ENCODE results near the gene SSH2.
"Not testable (repeated sequence)": the region's sequence is repeated elsewhere in the genome, so short reads cannot be mapped to it uniquely, and the experiment has no call there.

SSH2 gene

GRCh38 chr17:29949696-29950095 is 19.7 kb upstream of the SSH2 start:
- Histone ChIP-seq H3K9me3 (ENCODE audit: insufficient read depth, low read depth, low read length) (peaks cover 16% of the 10 kb centered on the region), H3K27ac (ENCODE audit: low read depth, low read length) (no peak overlapping the region), H3K27me3 (ENCODE audit: insufficient read depth, low read length) (no peaks in the 10 kb centered on the region), H3K36me3 (ENCODE audit: insufficient read depth, low read length) (no peaks in the 10 kb centered on the region), H3K4me1 (ENCODE audit: insufficient read depth, low read length) (no peaks in the 10 kb centered on the region), H3K9ac (ENCODE audit: low read depth, low read length) (no peak overlapping the region), H3K4me3 (ENCODE audit: low read length) (no peak overlapping the region)

GRCh38 chr17:29948448-29949215 is 18.6 kb upstream of the SSH2 start:
- Histone ChIP-seq H3K27ac (ENCODE audit: low read depth, low read length) (no peak overlapping the region), H3K36me3 (ENCODE audit: insufficient read depth, low read length) (no peaks in the 10 kb centered on the region), H3K9ac (ENCODE audit: low read depth, low read length) (no peak overlapping the region), H3K4me3 (ENCODE audit: low read length) (no peak overlapping the region), H3K4me1 (ENCODE audit: insufficient read depth, low read length) (no peaks in the 10 kb centered on the region), H3K27me3 (ENCODE audit: insufficient read depth, low read length) (no peaks in the 10 kb centered on the region), H3K9me3 (ENCODE audit: insufficient read depth, low read depth, low read length) (peaks cover 6% of the 10 kb centered on the region; the same call in 1 of the 2 replicates)
- 99% methylated on average over 2 of the region's 3 CpGs for WGBS

- 83% methylated on average over 2 of the region's 2 CpGs for WGBS
- Histone ChIP-seq H3K4me1 (ENCODE audit: insufficient read depth, low read length) (no peaks in the 10 kb centered on the region), H3K27me3 (ENCODE audit: insufficient read depth, low read length) (no peaks in the 10 kb centered on the region), H3K9ac (ENCODE audit: low read depth, low read length) (no peak overlapping the region), H3K36me3 (ENCODE audit: insufficient read depth, low read length) (no peaks in the 10 kb centered on the region), H3K4me3 (ENCODE audit: low read length) (no peak overlapping the region), H3K27ac (ENCODE audit: low read depth, low read length) (no peak overlapping the region), H3K9me3 (ENCODE audit: insufficient read depth, low read depth, low read length) (no peaks in the 10 kb centered on the region)
Measured at GRCh38 chr17:29945281-29945680, 15.3 kb upstream of the SSH2 start.

GRCh38 chr17:29941334-29941733 is 11.3 kb upstream of the SSH2 start, which contains the start of gene EFCAB5:
TSS of gene EFCAB5 (plus strand) at chr17:29941634. CDS start at chr17:29941797, 163 bp downstream.
- H3K27ac ChIP-seq (ENCODE audit: low read depth, low read length), result no peak within 1 kb of the TSS
- 100% methylated on average over 1 of the region's 1 CpG for WGBS
- H3K9me3 ChIP-seq (ENCODE audit: insufficient read depth, low read depth, low read length), result no peaks in the 10 kb centered on the region
- H3K36me3 ChIP-seq (ENCODE audit: insufficient read depth, low read length), result no peaks in the 10 kb centered on the region
- no peaks in the 10 kb centered on the region for H3K27me3 ChIP-seq (ENCODE audit: insufficient read depth, low read length)
- H3K9ac ChIP-seq (ENCODE audit: low read depth, low read length), result no peak within 1 kb of the TSS
- H3K4me3 ChIP-seq (ENCODE audit: low read length), result no peak within 1 kb of the TSS
- no peaks in the 10 kb centered on the region for H3K4me1 ChIP-seq (ENCODE audit: insufficient read depth, low read length)

GRCh38 chr17:29936724-29937123 is 6.7 kb upstream of the SSH2 start:
- Histone ChIP-seq H3K4me3 (ENCODE audit: low read length) (no peak overlapping the region), H3K9ac (ENCODE audit: low read depth, low read length) (no peak overlapping the region), H3K27me3 (ENCODE audit: insufficient read depth, low read length) (no peaks in the 10 kb centered on the region), H3K36me3 (ENCODE audit: insufficient read depth, low read length) (no peaks in the 10 kb centered on the region), H3K27ac (ENCODE audit: low read depth, low read length) (no peak overlapping the region), H3K4me1 (ENCODE audit: insufficient read depth, low read length) (peaks cover under 1% of the 10 kb centered on the region; the same call in 1 of the 2 replicates), H3K9me3 (ENCODE audit: insufficient read depth, low read depth, low read length) (no peaks in the 10 kb centered on the region)
- 96% methylated on average over 2 of the region's 2 CpGs for WGBS

GRCh38 chr17:29935909-29936308 is 5.9 kb upstream of the SSH2 start:
- H3K4me1 ChIP-seq (ENCODE audit: insufficient read depth, low read length); H3K27me3 ChIP-seq (ENCODE audit: insufficient read depth, low read length); H3K36me3 ChIP-seq (ENCODE audit: insufficient read depth, low read length); H3K9me3 ChIP-seq (ENCODE audit: insufficient read depth, low read depth, low read length); H3K27ac ChIP-seq (ENCODE audit: low read depth, low read length); H3K4me3 ChIP-seq (ENCODE audit: low read length); H3K9ac ChIP-seq (ENCODE audit: low read depth, low read length): not testable (repeated sequence)
- 92% methylated on average over 2 of the region's 3 CpGs for WGBS

- WGBS, result 54% methylated on average over 2 of the region's 2 CpGs
- H3K4me3 ChIP-seq (ENCODE audit: low read length), result no peak overlapping the region
- no peaks in the 10 kb centered on the region for H3K27me3 ChIP-seq (ENCODE audit: insufficient read depth, low read length)
- no peaks in the 10 kb centered on the region for H3K9me3 ChIP-seq (ENCODE audit: insufficient read depth, low read depth, low read length)
- peaks cover 15% of the 10 kb centered on the region for H3K4me1 ChIP-seq (ENCODE audit: insufficient read depth, low read length)
- no peak overlapping the region for H3K9ac ChIP-seq (ENCODE audit: low read depth, low read length)
- H3K27ac ChIP-seq (ENCODE audit: low read depth, low read length), result no peak overlapping the region
- H3K36me3 ChIP-seq (ENCODE audit: insufficient read depth, low read length), result no peaks in the 10 kb centered on the region
Measured at GRCh38 chr17:29933379-29933778, 3.4 kb upstream of the SSH2 start.

- no peaks in the 10 kb centered on the region for H3K9me3 ChIP-seq (ENCODE audit: insufficient read depth, low read depth, low read length)
- 12% methylated on average over 3 of the region's 3 CpGs for WGBS
- H3K27ac ChIP-seq (ENCODE audit: low read depth, low read length), result no peak overlapping the region
- no peak overlapping the region for H3K9ac ChIP-seq (ENCODE audit: low read depth, low read length)
- H3K27me3 ChIP-seq (ENCODE audit: insufficient read depth, low read length), result no peaks in the 10 kb centered on the region
- H3K4me3 ChIP-seq (ENCODE audit: low read length), result peak overlapping the region; percentile 92
- peaks cover 22% of the 10 kb centered on the region for H3K4me1 ChIP-seq (ENCODE audit: insufficient read depth, low read length)
- no peaks in the 10 kb centered on the region for H3K36me3 ChIP-seq (ENCODE audit: insufficient read depth, low read length)
Measured at GRCh38 chr17:29931231-29931932, 1.4 kb upstream of the SSH2 start.

- Histone ChIP-seq H3K27me3 (ENCODE audit: insufficient read depth, low read length) (no peaks in the 10 kb centered on the region), H3K36me3 (ENCODE audit: insufficient read depth, low read length) (no peaks in the 10 kb centered on the region), H3K27ac (ENCODE audit: low read depth, low read length) (no peak overlapping the region; the same call in 1 of the 2 replicates), H3K9ac (ENCODE audit: low read depth, low read length) (peak overlapping the region; percentile 42), H3K4me3 (ENCODE audit: low read length) (peak overlapping the region; percentile 92), H3K4me1 (ENCODE audit: insufficient read depth, low read length) (peaks cover 22% of the 10 kb centered on the region), H3K9me3 (ENCODE audit: insufficient read depth, low read depth, low read length) (no peaks in the 10 kb centered on the region)
- 0% methylated on average over 17 of the region's 20 CpGs for WGBS
Measured at GRCh38 chr17:29930409-29931010, 482 bp upstream of the SSH2 start.

GRCh38 chr17:29929006-29929532 is 959 bp downstream of the SSH2 start:
- H3K4me1 ChIP-seq (ENCODE audit: insufficient read depth, low read length), result peaks cover 22% of the 10 kb centered on the region
- H3K9ac ChIP-seq (ENCODE audit: low read depth, low read length), result peak overlapping the region; percentile 68; the same call in 1 of the 2 replicates
- peak overlapping the region; percentile 42; the same call in 1 of the 2 replicates for H3K27ac ChIP-seq (ENCODE audit: low read depth, low read length)
- no peaks in the 10 kb centered on the region for H3K36me3 ChIP-seq (ENCODE audit: insufficient read depth, low read length)
- no peaks in the 10 kb centered on the region for H3K9me3 ChIP-seq (ENCODE audit: insufficient read depth, low read depth, low read length)
- 2% methylated on average over 13 of the region's 13 CpGs for WGBS
- H3K27me3 ChIP-seq (ENCODE audit: insufficient read depth, low read length), result no peaks in the 10 kb centered on the region
- peak overlapping the region; percentile 92 for H3K4me3 ChIP-seq (ENCODE audit: low read length)

GRCh38 chr17:29927546-29927945 is 2.5 kb downstream of the SSH2 start:
- no peaks in the 10 kb centered on the region for H3K9me3 ChIP-seq (ENCODE audit: insufficient read depth, low read depth, low read length)
- 95% methylated on average over 1 of the region's 1 CpG for WGBS
- H3K27me3 ChIP-seq (ENCODE audit: insufficient read depth, low read length), result no peaks in the 10 kb centered on the region
- H3K4me1 ChIP-seq (ENCODE audit: insufficient read depth, low read length), result peaks cover 22% of the 10 kb centered on the region
- no peaks in the 10 kb centered on the region for H3K36me3 ChIP-seq (ENCODE audit: insufficient read depth, low read length)
- no peak overlapping the region for H3K4me3 ChIP-seq (ENCODE audit: low read length)
- H3K27ac ChIP-seq (ENCODE audit: low read depth, low read length), result no peak overlapping the region
- H3K9ac ChIP-seq (ENCODE audit: low read depth, low read length), result no peak overlapping the region
